Bronchial epithelial cell (primary cell): Measurements from ENCODE around the gene GRIN3B. TPM values are rescaled to one million over a fixed set of nuclear protein-coding genes. Genes with fewer than 3 reads are reported as not detected.

Experiments
- DNase-seq: peaks from one replicate; pipeline ENCODE4 v3.0.0-alpha.2; 2010; ENCODE audit warnings: low read depth
- FAIRE-seq: peaks from 2 replicates; lab custom pipeline; 2011; peaks lifted over from hg19 to GRCh38; lab: Jason Lieb, UNC
- H3K27me3 ChIP-seq: 2 replicates; pipeline ENCODE4 v1.5.1; 2011; ENCODE audit warnings: low read length; ENCODE audit not compliant: control insufficient read depth, insufficient read depth
- H3K36me3 ChIP-seq: 2 replicates; pipeline ENCODE4 v1.5.1; 2011; ENCODE audit warnings: low read length; ENCODE audit not compliant: control insufficient read depth, insufficient read depth
- H3K4me3 ChIP-seq: 2 replicates; pipeline ENCODE4 v1.5.1; 2011; ENCODE audit warnings: mild to moderate bottlenecking, low read depth, low read length, control low read depth
- total RNA-seq: library from RNA; depleted of rRNA; stranded (reverse); fragments of >200 nt; gene quantifications from 2 replicates; pipeline ENCODE4 v1.2.1, GENCODE V29; 2014
- TF ChIP-seq, protein P1 (sequence below): IDR thresholded peaks from 2 replicates; pipeline ENCODE4 v1.5.1; 2011; ENCODE audit warnings: mild to moderate bottlenecking, moderate library complexity, low read length, control low read depth, inconsistent platforms; ENCODE audit not compliant: insufficient read depth, severe bottlenecking

Gene GRIN3B
- total RNA-seq, 1 donor from 2014 or later = 0.26 TPM

DNA sequence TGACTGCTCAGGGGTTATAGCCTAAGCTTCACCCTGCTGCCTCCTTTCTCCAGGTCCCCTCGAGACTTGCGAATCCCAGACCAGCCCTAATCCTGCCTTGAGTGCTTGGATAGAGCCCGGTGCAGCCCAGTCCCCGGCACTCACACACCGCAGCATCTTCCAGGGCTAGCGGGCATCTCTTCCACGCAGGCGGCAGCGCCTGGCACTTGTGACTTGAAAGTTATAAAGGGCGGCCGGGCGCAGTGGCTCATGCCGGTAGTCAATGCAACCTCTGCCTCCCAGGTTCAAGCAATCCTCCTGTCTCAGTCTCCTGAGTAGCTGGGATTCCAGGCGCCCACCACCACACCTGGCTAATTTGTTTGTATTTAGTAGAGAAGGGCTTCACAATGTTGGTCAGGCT, 14.1 kb upstream of the GRIN3B start:
- FAIRE-seq (no peak), DNase-seq (no peak)
- TF ChIP-seq, protein P1, sequence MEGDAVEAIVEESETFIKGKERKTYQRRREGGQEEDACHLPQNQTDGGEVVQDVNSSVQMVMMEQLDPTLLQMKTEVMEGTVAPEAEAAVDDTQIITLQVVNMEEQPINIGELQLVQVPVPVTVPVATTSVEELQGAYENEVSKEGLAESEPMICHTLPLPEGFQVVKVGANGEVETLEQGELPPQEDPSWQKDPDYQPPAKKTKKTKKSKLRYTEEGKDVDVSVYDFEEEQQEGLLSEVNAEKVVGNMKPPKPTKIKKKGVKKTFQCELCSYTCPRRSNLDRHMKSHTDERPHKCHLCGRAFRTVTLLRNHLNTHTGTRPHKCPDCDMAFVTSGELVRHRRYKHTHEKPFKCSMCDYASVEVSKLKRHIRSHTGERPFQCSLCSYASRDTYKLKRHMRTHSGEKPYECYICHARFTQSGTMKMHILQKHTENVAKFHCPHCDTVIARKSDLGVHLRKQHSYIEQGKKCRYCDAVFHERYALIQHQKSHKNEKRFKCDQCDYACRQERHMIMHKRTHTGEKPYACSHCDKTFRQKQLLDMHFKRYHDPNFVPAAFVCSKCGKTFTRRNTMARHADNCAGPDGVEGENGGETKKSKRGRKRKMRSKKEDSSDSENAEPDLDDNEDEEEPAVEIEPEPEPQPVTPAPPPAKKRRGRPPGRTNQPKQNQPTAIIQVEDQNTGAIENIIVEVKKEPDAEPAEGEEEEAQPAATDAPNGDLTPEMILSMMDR = no peak
- Histone ChIP-seq H3K4me3 (no peak overlapping the region), H3K27me3 (no peaks in the 10 kb centered on the region), H3K36me3 (peaks cover 24% of the 10 kb centered on the region)

DNA sequence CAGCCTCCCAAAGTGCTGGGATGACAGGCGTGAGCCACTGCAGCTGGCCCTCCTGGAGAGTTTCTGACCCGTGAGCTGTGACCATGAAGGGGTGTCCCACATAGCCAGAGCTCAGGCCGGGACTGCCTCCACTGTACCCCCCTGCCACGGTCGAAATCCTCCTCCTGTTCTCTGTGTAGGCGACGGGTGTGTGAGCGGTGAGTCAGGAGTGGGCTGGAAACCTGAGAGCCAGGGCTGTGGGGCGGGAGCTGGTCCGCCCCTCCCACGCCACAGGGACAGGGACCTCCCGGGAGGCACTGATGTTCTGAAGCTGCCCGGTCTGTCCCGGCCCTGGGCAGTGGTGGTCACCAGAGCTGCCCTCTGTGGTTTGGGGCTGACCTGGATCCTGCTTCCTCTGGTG, 12.1 kb upstream of the GRIN3B start:
- Histone ChIP-seq H3K36me3 (peaks cover 25% of the 10 kb centered on the region), H3K4me3 (no peak overlapping the region), H3K27me3 (no peaks in the 10 kb centered on the region)
- FAIRE-seq (no peak), DNase-seq (no peak)
- TF ChIP-seq, protein P1 = no peak

DNA sequence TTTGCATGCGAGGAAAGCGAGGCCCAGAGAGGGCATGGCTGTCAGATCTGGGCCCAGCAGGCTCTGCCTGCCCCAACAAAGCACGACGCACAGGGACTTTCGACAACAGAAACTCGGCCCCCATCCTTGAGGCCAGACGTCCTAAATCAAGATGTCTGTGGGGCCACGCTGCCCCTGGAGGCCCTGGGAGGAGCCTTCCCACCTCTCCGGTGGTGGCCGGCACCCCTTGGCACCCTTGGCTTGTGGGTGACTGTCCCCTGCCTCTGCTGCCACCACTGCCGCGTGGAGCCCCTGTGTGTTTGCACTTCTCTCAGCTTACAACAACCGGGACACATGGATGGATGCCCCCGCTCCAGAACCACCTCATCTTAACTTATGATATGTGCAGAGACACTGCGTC, 11.7 kb upstream of the GRIN3B start:
- no peak overlapping the region for H3K4me3 ChIP-seq
- TF ChIP-seq, protein P1 = no peak
- FAIRE-seq (no peak), DNase-seq (no peak)
- H3K27me3 ChIP-seq = no peaks in the 10 kb centered on the region
- peaks cover 25% of the 10 kb centered on the region for H3K36me3 ChIP-seq

DNA sequence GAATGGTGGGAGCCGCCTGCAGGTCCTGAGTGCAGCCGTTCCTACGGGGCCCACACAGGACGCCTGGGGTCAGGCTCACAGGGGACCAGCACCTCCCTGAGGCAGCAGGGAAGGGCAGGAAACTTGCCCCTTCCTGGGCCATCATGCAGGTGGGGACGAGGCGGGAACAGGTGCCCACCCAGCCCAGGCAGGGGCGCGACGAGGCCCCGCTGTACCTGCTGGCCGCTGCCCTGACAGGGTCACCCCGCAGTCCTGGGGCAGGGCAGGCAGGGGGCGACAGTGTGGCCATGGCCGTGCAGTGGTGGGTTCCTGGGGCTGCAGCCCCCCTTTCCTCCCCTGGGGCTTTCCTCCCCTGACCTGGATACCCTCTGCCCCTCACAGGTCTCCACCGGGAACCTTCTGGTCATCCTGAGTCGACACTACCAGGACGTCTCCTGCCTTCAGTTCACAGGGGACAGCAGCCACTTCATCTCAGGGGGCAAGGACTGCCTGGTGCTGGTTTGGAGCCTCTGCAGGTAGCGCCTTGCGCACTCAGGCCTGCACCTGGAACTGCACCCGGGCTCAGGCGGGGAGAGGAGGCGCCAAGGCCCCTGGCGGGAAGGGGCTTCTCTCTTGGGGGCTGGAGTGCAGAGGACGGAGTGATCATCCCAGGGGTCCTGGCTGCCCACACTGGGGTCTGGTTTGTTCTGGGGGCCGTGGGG, 10.7 kb upstream of the GRIN3B start:
- Histone ChIP-seq H3K4me3 (no peak overlapping the region), H3K27me3 (no peaks in the 10 kb centered on the region), H3K36me3 (peaks cover 28% of the 10 kb centered on the region)
- DNase-seq (no peak), FAIRE-seq (no peak)
- TF ChIP-seq, protein P1 = peak; percentile 31

DNA sequence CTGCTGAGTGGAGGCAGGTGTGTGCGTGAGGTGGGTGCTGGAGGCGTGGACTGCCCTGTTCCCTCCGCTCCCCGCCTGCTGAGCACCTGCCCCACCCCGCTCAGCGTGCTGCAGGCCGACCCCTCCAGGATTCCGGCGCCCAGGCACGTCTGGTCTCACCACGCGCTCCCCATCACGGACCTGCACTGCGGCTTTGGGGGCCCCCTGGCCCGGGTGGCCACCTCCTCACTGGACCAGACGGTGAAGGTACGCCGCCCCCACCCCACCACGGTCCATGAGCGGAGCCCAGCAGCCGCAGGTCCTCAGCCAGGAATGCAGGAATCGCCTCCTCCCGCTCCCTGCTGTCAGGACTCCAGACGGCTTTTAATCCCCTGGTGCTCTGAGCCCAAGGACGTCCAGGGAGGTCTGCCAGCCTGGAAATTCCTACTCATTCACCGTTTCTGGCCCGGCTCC, 10.1 kb upstream of the GRIN3B start:
- H3K4me3 ChIP-seq = no peak overlapping the region
- no peak for FAIRE-seq
- TF ChIP-seq, protein P1 = no peak
- no peaks in the 10 kb centered on the region for H3K27me3 ChIP-seq
- DNase-seq = no peak
- peaks cover 28% of the 10 kb centered on the region for H3K36me3 ChIP-seq

DNA sequence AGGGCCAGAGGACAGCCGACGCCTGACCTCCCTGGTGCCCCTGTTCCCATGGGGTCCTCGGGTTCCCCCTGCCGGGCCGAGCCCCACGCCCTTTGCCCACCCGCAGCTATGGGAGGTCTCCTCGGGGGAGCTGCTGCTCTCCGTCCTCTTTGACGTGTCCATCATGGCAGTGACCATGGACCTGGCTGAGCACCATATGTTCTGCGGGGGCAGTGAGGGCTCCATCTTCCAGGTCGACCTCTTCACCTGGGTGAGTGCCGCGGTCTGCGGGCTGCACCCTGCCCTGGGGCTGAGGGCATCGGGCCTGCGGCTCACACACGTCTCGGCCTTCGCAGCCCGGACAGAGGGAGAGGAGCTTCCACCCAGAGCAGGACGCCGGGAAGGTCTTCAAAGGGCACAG, 9.5 kb upstream of the GRIN3B start:
- H3K4me3 ChIP-seq = no peak overlapping the region
- no peak for FAIRE-seq
- H3K36me3 ChIP-seq = peaks cover 28% of the 10 kb centered on the region
- no peak for DNase-seq
- TF ChIP-seq, protein P1 = no peak
- no peaks in the 10 kb centered on the region for H3K27me3 ChIP-seq
